GM12878 (cell line): ENCODE data around the gene ARSA. TPM values are rescaled to one million over a fixed set of nuclear protein-coding genes. Genes with fewer than 3 reads are reported as not detected.

Experiments
- ATAC-seq: fragments of 200-7000 bp; cut with Tn5 transposase; 3 replicates; pipeline ENCODE4 v1.9.1; 2020; ENCODE audit warnings: mild to moderate bottlenecking, moderate library complexity
- BruUV-seq: library from RNA; stranded (reverse); fragments of 400-500 nt; replicated peaks from 2 replicates; lab custom pipeline; 2021; lab: Mats Ljungman, UMichigan
- CTCF ChIA-PET: fragments of 300-600 bp; sonication (Branson Sonifier 250); formaldehyde crosslinking; extraction: SDS; loops from one replicate; lab custom pipeline; 2021; ENCODE audit warnings: inconsistent platforms; lab: Yijun Ruan, JAX
- POLR2A ChIA-PET: fragments of 350-600 bp; formaldehyde crosslinking; extraction: SDS; loops from one replicate; lab custom pipeline; 2021; ENCODE audit warnings: inconsistent platforms; lab: Charles Lee
- RAD21 ChIA-PET: fragments of 300-600 bp; sonication (Branson Sonifier 250); formaldehyde crosslinking; loops from one replicate; lab custom pipeline; 2023; ENCODE audit warnings: antibody characterized with exemption; ENCODE audit not compliant: unreplicated experiment; lab: Charles Lee
- SMC1A ChIA-PET: fragments of 300-600 bp; sonication (Branson Sonifier 250); formaldehyde crosslinking; loops from one replicate; lab custom pipeline; 2023; ENCODE audit not compliant: unreplicated experiment, uncharacterized antibody; lab: Charles Lee
- DNase-seq: peaks from one replicate; pipeline ENCODE4 v3.0.0-alpha.2; 2011; ENCODE audit warnings: low read depth, low spot score
- FAIRE-seq: peaks from 3 replicates; lab custom pipeline; 2011; peaks lifted over from hg19 to GRCh38; lab: Jason Lieb, UNC
- H2AFZ ChIP-seq: 2 replicates; pipeline ENCODE4 v1.6.0; 2011; ENCODE audit warnings: low read depth, low read length, control low read depth; ENCODE audit not compliant: control insufficient read depth
- H3K27ac ChIP-seq: 2 replicates; pipeline ENCODE4 v1.5.1; 2011; ENCODE audit warnings: control low read depth; ENCODE audit not compliant: control insufficient read depth, insufficient read depth
- H3K27me3 ChIP-seq, 2 experiments: replicated peaks in 1 of 2; 2 replicates each; pipeline versions ENCODE4 v1.6.0 to v1.6.1; 2011; ENCODE audit warnings: low read length in 1 of 2; ENCODE audit not compliant: control insufficient read depth in 2 of 2, insufficient read depth in 2 of 2
- H3K36me3 ChIP-seq, 2 experiments: 2 replicates each; pipeline ENCODE4 v1.5.1; 2011; ENCODE audit warnings: low read length in 1 of 2; ENCODE audit not compliant: control insufficient read depth in 2 of 2, insufficient read depth in 2 of 2
- H3K4me1 ChIP-seq: 2 replicates; pipeline ENCODE4 v1.6.1; 2011; ENCODE audit warnings: mild to moderate bottlenecking, low read length, moderate library complexity, mixed read lengths; ENCODE audit not compliant: control insufficient read depth, insufficient read depth
- H3K4me2 ChIP-seq: 2 replicates; pipeline ENCODE4 v1.6.0; 2011; ENCODE audit warnings: control low read depth; ENCODE audit not compliant: control insufficient read depth, insufficient read depth
- H3K4me3 ChIP-seq: fragments of 200-600 bp; sonication (generic); 2 replicates; pipeline ENCODE4 v1.5.1; 2016
- H3K79me2 ChIP-seq: 2 replicates; pipeline ENCODE4 v1.6.0; 2011; ENCODE audit warnings: low read length; ENCODE audit not compliant: control insufficient read depth, insufficient read depth
- H3K9ac ChIP-seq: 2 replicates; pipeline ENCODE4 v1.8.0; 2011; ENCODE audit warnings: low read length, control low read depth, mixed read lengths; ENCODE audit not compliant: control insufficient read depth, insufficient read depth
- H3K9me3 ChIP-seq: replicated peaks from 3 replicates; pipeline ENCODE4 v1.5.1; 2011; ENCODE audit warnings: mild to moderate bottlenecking, low read length; ENCODE audit not compliant: control insufficient read depth, insufficient read depth
- H4K20me1 ChIP-seq: 2 replicates; pipeline ENCODE4 v1.6.0; 2011; ENCODE audit not compliant: control insufficient read depth, insufficient read depth
- BACH1 ChIP-seq: fragments of 450-650 bp; IDR thresholded peaks from 2 replicates; pipeline ENCODE4 v1.6.1; 2017; ENCODE audit warnings: mild to moderate bottlenecking, borderline replicate concordance
- BHLHE40 ChIP-seq, 2 experiments: fragments of 450-650 bp in 1 of 2; IDR thresholded peaks; 2 replicates each; pipeline ENCODE4 v1.6.1; 2011 to 2017; ENCODE audit warnings: low read depth in 2 of 2, borderline replicate concordance in 1 of 2, improper control_type of control experiment in 1 of 2, low read length in 1 of 2, mild to moderate bottlenecking in 1 of 2
- CBX5 ChIP-seq: sonication (generic); IDR thresholded peaks from 2 replicates; pipeline ENCODE4 v1.6.1; 2016; ENCODE audit warnings: low read depth, moderate library complexity, mild to moderate bottlenecking, inconsistent platforms
- CHD4 ChIP-seq: fragments of 200-600 bp; sonication (generic); IDR thresholded peaks from 2 replicates; pipeline ENCODE4 v1.6.1; 2016; ENCODE audit warnings: mild to moderate bottlenecking
- EGR1 ChIP-seq, 2 experiments: IDR thresholded peaks; 1 replicate in 1 of 2; 2 replicates in 1 of 2; pipeline ENCODE4 v1.6.1; 2011 to 2012; ENCODE audit warnings: low read depth in 2 of 2, low read length in 2 of 2, borderline replicate concordance in 1 of 2, mild to moderate bottlenecking in 1 of 2, moderate library complexity in 1 of 2
- FOS ChIP-seq: IDR thresholded peaks from 3 replicates; pipeline ENCODE4 v1.6.1; 2011; ENCODE audit warnings: borderline replicate concordance; ENCODE audit not compliant: insufficient read length; ENCODE audit errors: extremely low read depth
- GATAD2B ChIP-seq: fragments of 450-650 bp; conservative IDR thresholded peaks from 2 replicates; pipeline ENCODE4 v1.6.1; 2017; ENCODE audit warnings: low read depth, mild to moderate bottlenecking, moderate library complexity
- HDAC6 ChIP-seq: fragments of 200-600 bp; sonication (generic); IDR thresholded peaks from one replicate; pipeline ENCODE4 v1.8.0; 2017; ENCODE audit warnings: antibody characterized with exemption; ENCODE audit not compliant: unreplicated experiment
- MYC ChIP-seq: IDR thresholded peaks from 2 replicates; pipeline ENCODE4 v1.6.1; 2011; ENCODE audit warnings: mild to moderate bottlenecking, low read length, moderate library complexity, inconsistent platforms; ENCODE audit not compliant: insufficient read depth, insufficient replicate concordance, insufficient read length, severe bottlenecking
- NFIC ChIP-seq: IDR thresholded peaks from 2 replicates; pipeline ENCODE4 v1.6.1; 2012; ENCODE audit warnings: low read depth, mild to moderate bottlenecking, inconsistent platforms, low read length, moderate library complexity
- NFXL1 ChIP-seq: fragments of 450-650 bp; IDR thresholded peaks from 2 replicates; pipeline ENCODE4 v1.6.1; 2017; ENCODE audit warnings: antibody characterized with exemption, mild to moderate bottlenecking, borderline replicate concordance
- SMAD5 ChIP-seq: IDR thresholded peaks from 2 replicates; pipeline ENCODE4 v1.6.1; 2016; ENCODE audit warnings: antibody characterized with exemption, low read depth
- SP1 ChIP-seq: IDR thresholded peaks from one replicate; pipeline ENCODE4 v1.6.1; 2011; ENCODE audit warnings: low read depth, low read length
- STAT1 ChIP-seq: fragments of 450-650 bp; conservative IDR thresholded peaks from 2 replicates; pipeline ENCODE4 v1.6.1; 2014; ENCODE audit warnings: antibody characterized with exemption, mild to moderate bottlenecking
- WGBS: methylation state at CpG from one replicate; pipeline ENCODE4 v1.1.6; 2016; ENCODE audit warnings: low lambda C conversion rate; ENCODE audit not compliant: insufficient replicate concordance, insufficient coverage; ENCODE audit errors: missing lambda C conversion rate; 5-methylcytosine and 5-hydroxymethylcytosine counted together
- in situ Hi-C: fragments of 300-500 bp; cut with MboI; formaldehyde crosslinking; loops from 9 replicates; pipeline ENCODE4 v1.14.3; 2018; ENCODE audit warnings: mixed read lengths
- intact Hi-C: fragments of 100-400 bp; cut with micrococcal nuclease; formaldehyde crosslinking; loops from one replicate; pipeline ENCODE4 v1.14.2; 2022; ENCODE audit not compliant: unreplicated experiment
- polyA plus RNA-seq, 11 experiments: library from polyadenylated mRNA; depleted of rRNA in 4 of 11; unstranded in 6 of 11; stranded (reverse) in 5 of 11; fragments of >200 nt; fragmentation: Nextera tagmentation in 4 of 11; fragmentation: Illumina TruSeq in 1 of 11; extraction: Ambion mirVana in 4 of 11; extraction: Trizol in 1 of 11; gene quantifications; 1 replicate in 1 of 11; 2 replicates in 10 of 11; pipeline versions ENCODE4 v1.2.1 to v1.2.3, GENCODE V29; 2011 to 2016; ENCODE audit warnings: inconsistent platforms in 2 of 11, missing spikeins in 2 of 11, low read depth in 1 of 11
- total RNA-seq, 4 experiments: library from RNA; depleted of rRNA in 3 of 4; stranded (reverse); fragments of >200 nt in 3 of 4; fragmentation: Illumina TruSeq in 1 of 4; extraction: Trizol in 1 of 4; gene quantifications; 2 replicates each; pipeline versions ENCODE4 v1.2.1 to v1.2.3, GENCODE V29; 2013 to 2021
- TF ChIP-seq, protein P1 (sequence below): fragments of 450-650 bp; IDR thresholded peaks from 2 replicates; pipeline ENCODE4 v1.6.1; 2016; ENCODE audit warnings: mild to moderate bottlenecking, moderate library complexity, borderline replicate concordance

Gene ARSA
- total and polyA plus RNA-seq, 10 of the 15 experiments (the other 5 are each of a cell fraction or from before 2014, with no cell fraction given), result 0.39 to 26.3 (median 9.8) TPM

- SMC1A ChIA-PET, result no interaction called here
- ATAC-seq (no peak), FAIRE-seq (no peak), DNase-seq (no peak)
- POLR2A ChIA-PET, result no interaction called here
- TF ChIP-seq NFIC (no peak), SP1 (no peak), BHLHE40 (IDR thresholded peaks at IDR 0.05; ENCODE audit: borderline replicate concordance in 1 of 2, low read depth in 2 of 2, low read length in 1 of 2) (no peak), FOS (no peak), EGR1 (IDR thresholded peaks at IDR 0.05; ENCODE audit: borderline replicate concordance in 1 of 2, low read depth in 2 of 2, low read length in 2 of 2) (no peak), MYC (no peak), CHD4 (no peak), BACH1 (no peak), HDAC6 (no peak), SMAD5 (no peak), CBX5 (no peak), NFXL1 (no peak), STAT1 (no peak), GATAD2B (no peak)
- TF ChIP-seq, protein P1, sequence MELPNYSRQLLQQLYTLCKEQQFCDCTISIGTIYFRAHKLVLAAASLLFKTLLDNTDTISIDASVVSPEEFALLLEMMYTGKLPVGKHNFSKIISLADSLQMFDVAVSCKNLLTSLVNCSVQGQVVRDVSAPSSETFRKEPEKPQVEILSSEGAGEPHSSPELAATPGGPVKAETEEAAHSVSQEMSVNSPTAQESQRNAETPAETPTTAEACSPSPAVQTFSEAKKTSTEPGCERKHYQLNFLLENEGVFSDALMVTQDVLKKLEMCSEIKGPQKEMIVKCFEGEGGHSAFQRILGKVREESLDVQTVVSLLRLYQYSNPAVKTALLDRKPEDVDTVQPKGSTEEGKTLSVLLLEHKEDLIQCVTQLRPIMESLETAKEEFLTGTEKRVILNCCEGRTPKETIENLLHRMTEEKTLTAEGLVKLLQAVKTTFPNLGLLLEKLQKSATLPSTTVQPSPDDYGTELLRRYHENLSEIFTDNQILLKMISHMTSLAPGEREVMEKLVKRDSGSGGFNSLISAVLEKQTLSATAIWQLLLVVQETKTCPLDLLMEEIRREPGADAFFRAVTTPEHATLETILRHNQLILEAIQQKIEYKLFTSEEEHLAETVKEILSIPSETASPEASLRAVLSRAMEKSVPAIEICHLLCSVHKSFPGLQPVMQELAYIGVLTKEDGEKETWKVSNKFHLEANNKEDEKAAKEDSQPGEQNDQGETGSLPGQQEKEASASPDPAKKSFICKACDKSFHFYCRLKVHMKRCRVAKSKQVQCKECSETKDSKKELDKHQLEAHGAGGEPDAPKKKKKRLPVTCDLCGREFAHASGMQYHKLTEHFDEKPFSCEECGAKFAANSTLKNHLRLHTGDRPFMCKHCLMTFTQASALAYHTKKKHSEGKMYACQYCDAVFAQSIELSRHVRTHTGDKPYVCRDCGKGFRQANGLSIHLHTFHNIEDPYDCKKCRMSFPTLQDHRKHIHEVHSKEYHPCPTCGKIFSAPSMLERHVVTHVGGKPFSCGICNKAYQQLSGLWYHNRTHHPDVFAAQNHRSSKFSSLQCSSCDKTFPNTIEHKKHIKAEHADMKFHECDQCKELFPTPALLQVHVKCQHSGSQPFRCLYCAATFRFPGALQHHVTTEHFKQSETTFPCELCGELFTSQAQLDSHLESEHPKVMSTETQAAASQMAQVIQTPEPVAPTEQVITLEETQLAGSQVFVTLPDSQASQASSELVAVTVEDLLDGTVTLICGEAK, result no peak
- BruUV-seq, result no TSS peak
- Histone ChIP-seq H3K4me2 (no peak overlapping the region), H3K4me3 (no peak overlapping the region), H4K20me1 (no peaks in the 10 kb centered on the region), H3K79me2 (peaks cover 17% of the 10 kb centered on the region), H3K27me3 (no peaks in the 10 kb centered on the region), H3K9ac (no peak overlapping the region), H3K9me3 (no peaks in the 10 kb centered on the region), H2AFZ (no peak overlapping the region), H3K27ac (no peak overlapping the region), H3K36me3 (no peaks in the 10 kb centered on the region), H3K4me1 (peaks cover 3% of the 10 kb centered on the region; the same call in 1 of the 2 replicates)
- intact Hi-C loops, result no loop called here
- in situ Hi-C loops, result no loop called here
- RAD21 ChIA-PET, result no interaction called here
- WGBS, result 74% methylated on average over 5 of the region's 5 CpGs
- CTCF ChIA-PET, result no interaction called here
These were observed 41.5 kb downstream of the ARSA start for GRCh38 chr22:50586416-50586815.
